ENCODE results near the gene VSIG4.
"Not testable (repeated sequence)": the region's sequence is repeated elsewhere in the genome, so short reads cannot be mapped to it uniquely, and the experiment has no call there.

Gene VSIG4

GRCh38 chrX:65990702-65991101 lies 49.2 kb downstream of the VSIG4 start:
- TF ChIP-seq, protein P1, sequence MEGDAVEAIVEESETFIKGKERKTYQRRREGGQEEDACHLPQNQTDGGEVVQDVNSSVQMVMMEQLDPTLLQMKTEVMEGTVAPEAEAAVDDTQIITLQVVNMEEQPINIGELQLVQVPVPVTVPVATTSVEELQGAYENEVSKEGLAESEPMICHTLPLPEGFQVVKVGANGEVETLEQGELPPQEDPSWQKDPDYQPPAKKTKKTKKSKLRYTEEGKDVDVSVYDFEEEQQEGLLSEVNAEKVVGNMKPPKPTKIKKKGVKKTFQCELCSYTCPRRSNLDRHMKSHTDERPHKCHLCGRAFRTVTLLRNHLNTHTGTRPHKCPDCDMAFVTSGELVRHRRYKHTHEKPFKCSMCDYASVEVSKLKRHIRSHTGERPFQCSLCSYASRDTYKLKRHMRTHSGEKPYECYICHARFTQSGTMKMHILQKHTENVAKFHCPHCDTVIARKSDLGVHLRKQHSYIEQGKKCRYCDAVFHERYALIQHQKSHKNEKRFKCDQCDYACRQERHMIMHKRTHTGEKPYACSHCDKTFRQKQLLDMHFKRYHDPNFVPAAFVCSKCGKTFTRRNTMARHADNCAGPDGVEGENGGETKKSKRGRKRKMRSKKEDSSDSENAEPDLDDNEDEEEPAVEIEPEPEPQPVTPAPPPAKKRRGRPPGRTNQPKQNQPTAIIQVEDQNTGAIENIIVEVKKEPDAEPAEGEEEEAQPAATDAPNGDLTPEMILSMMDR (IDR thresholded peaks at IDR 0.05): no peak
- TF ChIP-seq ZFX (IDR thresholded peaks at IDR 0.05; ENCODE audit: borderline replicate concordance): no peak
- no peak overlapping the region for H3K27ac ChIP-seq

- TF ChIP-seq ZFX (IDR thresholded peaks at IDR 0.05; ENCODE audit: borderline replicate concordance): no peak
- TF ChIP-seq, protein P1 (IDR thresholded peaks at IDR 0.05): no peak
- no peak overlapping the region for H3K27ac ChIP-seq
These were observed 52.1 kb downstream of the VSIG4 start for GRCh38 chrX:65987811-65988210.

DNA sequence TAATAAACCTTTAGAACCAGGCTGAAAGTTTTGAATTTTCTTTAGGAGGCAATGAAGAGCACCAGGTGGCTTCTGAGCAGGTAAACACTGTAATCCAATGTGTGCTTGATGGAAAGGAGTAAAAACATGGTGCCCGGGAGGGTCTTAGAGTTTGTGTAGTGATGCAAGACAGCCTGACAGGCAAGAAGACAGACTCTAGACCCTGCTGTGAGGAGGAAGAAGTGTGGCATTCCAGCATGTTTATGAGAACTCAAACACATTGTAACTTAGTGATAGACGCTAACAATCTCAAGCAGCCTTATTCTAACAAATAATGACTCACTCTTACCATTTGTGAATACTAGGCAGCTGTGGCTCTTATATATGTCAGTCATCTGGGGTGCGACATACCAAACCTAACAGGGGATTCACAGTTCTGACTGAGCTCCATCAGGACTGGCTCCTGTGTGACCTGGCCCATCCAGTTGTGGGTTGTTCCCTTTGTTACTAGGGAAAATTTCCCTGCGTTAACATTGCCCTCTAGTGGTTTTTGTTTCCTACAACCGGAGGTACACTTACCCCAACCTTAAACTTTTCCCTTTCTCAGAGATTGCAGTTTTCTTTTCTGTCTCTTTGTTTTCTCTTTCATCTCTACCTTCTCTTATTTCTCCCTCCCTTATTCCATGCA lies 53.8 kb downstream of the VSIG4 start:
- no peak overlapping the region for H3K27ac ChIP-seq

DNA sequence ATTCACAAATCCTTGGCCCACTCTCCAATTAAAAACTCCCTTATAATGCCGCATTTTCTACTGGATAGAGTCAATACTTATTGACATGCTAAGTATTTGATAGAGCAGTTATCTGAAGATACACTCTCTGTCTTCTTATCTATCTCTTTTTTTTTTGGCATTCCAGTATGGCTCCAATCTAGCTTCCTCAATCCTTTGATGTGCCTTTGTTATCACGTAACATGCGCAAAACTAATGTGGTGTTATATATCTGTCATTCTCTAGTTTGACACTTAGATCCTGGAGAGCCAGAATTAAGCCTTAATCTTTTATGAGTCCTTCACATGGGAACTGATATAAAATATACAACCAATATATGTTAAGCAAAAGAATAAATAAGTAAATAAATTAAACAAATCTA lies 54.7 kb downstream of the VSIG4 start:
- no peak overlapping the region for H3K27ac ChIP-seq
- no peak for TF ChIP-seq ZFX (IDR thresholded peaks at IDR 0.05; ENCODE audit: borderline replicate concordance)
- TF ChIP-seq, protein P1 (IDR thresholded peaks at IDR 0.05): no peak

More for the DNA sequence above, 53.8 kb downstream of the VSIG4 start:
- TF ChIP-seq ZFX (IDR thresholded peaks at IDR 0.05; ENCODE audit: borderline replicate concordance): no peak
- TF ChIP-seq, protein P1 (IDR thresholded peaks at IDR 0.05): peak; percentile 53

- not testable (repeated sequence) for H3K27ac ChIP-seq
These were observed 62.7 kb downstream of the VSIG4 start for GRCh38 chrX:65977161-65977560.

DNA sequence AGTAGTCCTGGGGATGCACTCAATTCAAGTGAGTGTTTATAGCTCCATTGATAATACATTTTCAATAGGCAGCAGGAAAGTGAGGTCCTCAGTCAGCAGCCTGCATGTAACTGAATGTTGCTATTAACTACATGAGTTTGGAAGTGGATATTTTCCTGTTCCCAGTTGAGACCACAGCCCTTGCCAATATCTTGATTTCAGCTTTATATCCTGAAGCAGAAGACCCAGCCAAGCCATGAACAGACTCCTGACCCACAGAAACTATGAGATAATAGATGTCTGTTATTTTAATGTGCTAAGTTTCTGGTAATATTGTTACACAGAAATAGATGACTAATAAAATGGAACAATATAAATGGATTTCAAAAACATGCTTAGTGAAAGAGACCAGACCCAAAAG lies 63.7 kb downstream of the VSIG4 start:
- H3K27ac ChIP-seq: no peak overlapping the region
- TF ChIP-seq ZFX (IDR thresholded peaks at IDR 0.05; ENCODE audit: borderline replicate concordance): no peak
- TF ChIP-seq, protein P1 (IDR thresholded peaks at IDR 0.05): no peak

- H3K27ac ChIP-seq: not testable (repeated sequence)
These were observed 64.6 kb downstream of the VSIG4 start for GRCh38 chrX:65975161-65975751.

Data from 22Rv1 (cell line).